ENCODE results near the gene ZBTB4.

DNA sequence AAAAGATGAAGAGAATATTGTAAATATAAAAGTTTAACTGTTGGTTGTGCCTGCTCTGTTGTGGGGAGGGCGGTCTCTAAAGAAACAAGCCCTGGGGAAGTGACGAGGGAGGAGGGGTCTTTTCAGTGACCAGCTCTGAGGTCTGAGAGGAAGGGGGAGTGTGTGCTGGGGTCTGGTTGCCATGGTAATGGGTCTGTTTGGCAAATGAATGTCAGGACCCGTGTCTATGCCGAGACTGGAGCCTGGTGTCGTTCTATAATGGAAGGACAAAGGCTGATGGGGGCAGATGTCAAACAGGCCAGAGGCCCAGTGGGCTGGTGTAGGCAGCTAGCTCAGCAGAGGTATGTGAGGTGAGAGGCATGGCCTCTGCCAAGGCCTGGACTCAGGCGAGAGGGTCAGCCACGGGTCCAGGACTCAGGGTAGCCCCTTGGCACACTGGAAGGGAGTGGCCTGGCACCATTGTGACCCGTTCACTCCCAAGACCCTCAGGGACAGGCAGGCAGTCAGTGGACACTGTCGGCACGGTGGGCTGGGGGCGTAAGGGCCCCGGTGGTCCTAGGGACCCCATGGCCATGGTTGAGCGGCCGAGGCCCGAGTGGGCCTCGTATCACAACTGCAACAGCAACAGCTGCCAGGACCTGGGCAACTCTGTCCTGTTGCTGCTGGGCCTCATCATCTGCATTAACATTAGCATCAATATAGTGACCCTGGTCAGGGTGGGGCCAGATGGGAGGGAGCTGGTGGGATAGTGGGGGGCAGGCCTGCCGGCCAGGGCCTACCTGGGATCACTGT lies 59.4 kb downstream of the ZBTB4 start, which contains the start of gene SPEM1:
- TF ChIP-seq POLR2A (IDR thresholded peaks at IDR 0.05): no peak
- TF ChIP-seq, protein P1, sequence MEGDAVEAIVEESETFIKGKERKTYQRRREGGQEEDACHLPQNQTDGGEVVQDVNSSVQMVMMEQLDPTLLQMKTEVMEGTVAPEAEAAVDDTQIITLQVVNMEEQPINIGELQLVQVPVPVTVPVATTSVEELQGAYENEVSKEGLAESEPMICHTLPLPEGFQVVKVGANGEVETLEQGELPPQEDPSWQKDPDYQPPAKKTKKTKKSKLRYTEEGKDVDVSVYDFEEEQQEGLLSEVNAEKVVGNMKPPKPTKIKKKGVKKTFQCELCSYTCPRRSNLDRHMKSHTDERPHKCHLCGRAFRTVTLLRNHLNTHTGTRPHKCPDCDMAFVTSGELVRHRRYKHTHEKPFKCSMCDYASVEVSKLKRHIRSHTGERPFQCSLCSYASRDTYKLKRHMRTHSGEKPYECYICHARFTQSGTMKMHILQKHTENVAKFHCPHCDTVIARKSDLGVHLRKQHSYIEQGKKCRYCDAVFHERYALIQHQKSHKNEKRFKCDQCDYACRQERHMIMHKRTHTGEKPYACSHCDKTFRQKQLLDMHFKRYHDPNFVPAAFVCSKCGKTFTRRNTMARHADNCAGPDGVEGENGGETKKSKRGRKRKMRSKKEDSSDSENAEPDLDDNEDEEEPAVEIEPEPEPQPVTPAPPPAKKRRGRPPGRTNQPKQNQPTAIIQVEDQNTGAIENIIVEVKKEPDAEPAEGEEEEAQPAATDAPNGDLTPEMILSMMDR (IDR thresholded peaks at IDR 0.05): no peak

Measured in uterus (tissue), 2 donors.